Activated CD4-positive, alpha-beta T cell treated with anti-CD3 and anti-CD28 coated beads for 24 hours (primary cell): ENCODE measurements around the gene CDH24.

Experiments used
- DNase-seq, 2 donors: peaks; one replicate each; pipeline ENCODE4 v3.0.0-alpha.2; 2020; ENCODE audit warnings: low read depth in 2 of 2

CDH24 gene, protein sequence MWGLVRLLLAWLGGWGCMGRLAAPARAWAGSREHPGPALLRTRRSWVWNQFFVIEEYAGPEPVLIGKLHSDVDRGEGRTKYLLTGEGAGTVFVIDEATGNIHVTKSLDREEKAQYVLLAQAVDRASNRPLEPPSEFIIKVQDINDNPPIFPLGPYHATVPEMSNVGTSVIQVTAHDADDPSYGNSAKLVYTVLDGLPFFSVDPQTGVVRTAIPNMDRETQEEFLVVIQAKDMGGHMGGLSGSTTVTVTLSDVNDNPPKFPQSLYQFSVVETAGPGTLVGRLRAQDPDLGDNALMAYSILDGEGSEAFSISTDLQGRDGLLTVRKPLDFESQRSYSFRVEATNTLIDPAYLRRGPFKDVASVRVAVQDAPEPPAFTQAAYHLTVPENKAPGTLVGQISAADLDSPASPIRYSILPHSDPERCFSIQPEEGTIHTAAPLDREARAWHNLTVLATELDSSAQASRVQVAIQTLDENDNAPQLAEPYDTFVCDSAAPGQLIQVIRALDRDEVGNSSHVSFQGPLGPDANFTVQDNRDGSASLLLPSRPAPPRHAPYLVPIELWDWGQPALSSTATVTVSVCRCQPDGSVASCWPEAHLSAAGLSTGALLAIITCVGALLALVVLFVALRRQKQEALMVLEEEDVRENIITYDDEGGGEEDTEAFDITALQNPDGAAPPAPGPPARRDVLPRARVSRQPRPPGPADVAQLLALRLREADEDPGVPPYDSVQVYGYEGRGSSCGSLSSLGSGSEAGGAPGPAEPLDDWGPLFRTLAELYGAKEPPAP

DNA sequence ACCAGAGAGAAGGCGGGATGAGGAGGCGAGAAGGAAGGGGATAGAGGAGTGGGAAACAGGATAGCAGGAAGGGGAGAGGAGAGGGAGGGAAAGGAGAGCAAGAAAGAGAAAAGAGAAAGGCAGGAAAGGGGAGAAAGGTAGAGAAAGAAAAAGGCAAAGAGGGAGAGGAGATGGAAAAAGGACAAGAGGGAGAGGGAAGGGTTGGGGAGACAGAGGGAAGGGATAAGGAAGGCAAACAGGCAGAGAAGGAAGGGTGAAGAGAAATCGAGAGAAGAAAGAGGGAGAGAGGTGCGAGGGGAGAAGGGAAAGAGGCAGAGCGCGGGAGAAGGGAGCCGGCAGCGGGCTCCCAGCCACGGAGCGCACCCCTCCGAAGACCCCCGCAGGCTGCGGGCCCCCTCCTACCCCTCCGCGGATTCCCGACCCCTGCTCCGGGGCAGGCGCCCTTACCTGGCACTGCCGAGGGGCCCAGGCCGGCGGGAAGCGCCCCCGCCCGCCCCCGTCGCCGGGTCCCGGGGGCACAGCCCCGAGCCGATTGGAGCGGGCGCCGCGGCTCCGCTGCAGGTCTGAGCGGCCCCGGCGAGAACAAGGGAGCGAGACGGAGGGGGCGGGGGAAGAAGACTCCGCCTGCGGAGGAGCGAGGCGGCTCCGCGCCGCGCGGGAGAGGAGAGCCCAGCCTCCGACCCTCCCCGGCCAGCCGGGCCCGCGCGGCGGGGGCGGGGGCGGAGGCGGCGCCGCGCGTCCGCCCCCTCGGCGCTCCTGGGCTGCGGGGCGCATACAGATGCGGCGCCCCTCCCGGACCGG lies at the start of gene CDH24:
Gene CDH24, minus strand, starts transcription at position 565 of the 801 bp plus-strand sequence. CDS start 1,787 bp downstream, outside the sequence.
- peak; percentile 31 to 62 for DNase-seq

DNA sequence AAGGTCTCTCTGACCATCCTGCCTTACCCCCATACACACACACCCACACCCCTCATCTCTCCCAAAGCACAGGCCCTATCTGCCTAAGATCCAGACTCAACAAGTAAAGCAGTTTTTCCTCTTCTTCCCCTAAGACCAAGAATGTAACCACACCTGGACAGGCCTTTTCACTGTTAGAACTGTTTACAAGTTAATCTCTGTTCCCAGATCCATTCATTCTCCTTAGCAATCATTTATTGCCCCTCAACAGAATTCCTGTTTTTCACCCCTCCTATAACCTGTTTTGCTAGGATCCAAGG lies 49.4 kb upstream of the CDH24 start:
- DNase-seq: no peak

DNA sequence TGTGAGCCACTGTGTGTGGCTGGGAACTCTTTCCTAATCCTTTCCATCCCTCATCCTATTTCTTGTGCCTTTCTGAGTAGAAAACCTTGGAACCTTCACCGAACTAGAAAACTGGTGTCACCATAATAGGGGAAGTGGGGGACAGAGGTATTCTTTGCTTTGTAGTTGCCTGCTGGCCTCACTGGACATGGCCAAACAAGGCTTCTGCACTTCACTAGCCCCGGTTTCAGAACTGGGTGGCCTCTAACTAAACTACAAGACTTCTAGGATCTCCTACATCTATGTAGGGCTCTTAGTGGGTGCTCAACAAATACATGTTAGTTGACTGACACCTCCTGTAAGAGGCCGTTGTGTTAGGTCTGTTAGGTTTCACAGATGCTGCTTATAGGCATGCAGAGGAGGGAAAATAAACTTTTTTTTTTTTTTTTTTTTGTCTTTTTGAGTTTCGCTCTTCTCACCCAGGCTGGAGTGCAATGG lies 48.1 kb upstream of the CDH24 start:
- no peak for DNase-seq

DNA sequence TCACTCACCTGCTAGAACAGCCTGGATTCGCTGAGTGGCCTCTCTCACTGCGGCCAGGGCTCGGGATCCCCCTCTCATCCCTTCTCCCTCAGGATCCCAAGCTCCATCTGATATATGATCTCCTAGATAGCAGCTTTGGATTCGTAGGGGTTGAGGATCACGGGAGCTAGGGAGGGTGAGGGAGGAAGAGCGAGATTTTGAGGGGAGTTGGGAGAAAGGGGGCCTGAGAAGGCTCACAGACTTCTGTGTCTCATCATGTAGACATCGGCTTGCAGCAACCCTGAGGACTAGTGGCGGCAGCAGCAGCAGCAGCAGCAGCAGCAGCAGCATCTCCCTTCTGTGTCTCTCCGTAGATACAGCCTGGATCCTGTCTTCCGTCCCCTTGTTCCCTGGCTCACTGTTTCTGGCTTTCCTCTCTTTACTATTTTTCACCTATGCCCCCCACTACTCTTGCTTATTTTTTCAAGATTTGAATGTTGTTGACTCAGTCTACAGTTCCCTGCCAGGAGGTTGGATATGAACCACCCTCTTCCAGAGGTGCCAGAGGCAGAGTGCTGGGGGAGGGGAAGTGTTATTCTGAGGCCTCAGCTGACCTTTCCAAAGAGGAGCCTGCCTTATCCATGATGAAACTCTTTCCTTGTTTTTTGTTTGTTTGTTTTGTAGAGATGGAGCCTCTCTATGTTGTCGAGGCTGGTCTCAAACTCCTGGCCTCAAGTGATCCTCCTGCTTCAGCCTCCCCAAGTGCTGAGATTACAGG lies 47.4 kb upstream of the CDH24 start, which contains the start of gene CIROP:
Gene CIROP, minus strand, starts transcription at position 399 of the 757 bp plus-strand sequence. Its CDS starts 69 bp downstream, at position 330.
- no peak for DNase-seq

DNA sequence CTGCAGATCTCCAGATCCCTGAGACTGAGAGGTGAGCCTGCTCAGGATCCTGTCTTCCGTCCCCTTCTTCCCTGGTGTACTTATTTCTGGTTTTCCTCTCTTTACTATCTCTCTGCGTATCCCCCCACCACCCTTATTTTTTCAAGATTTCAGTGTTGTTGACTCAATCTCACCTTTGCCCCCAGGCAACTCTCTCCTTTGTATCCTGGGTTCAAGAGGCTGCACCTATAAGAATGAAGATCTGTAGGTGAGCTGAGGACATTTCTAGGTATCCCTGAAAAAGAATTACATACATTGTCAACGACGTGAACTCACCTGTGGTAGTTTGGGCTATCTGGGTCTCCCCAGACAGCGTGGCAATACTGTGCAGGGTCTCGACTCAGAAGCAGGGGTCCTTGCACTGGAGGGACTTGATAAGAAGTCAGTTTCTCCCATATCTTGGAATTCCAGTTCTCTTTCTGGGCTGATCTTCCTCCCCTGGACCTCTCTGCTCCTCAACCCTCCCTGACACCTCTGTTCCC lies 46.8 kb upstream of the CDH24 start:
- no peak for DNase-seq

DNA sequence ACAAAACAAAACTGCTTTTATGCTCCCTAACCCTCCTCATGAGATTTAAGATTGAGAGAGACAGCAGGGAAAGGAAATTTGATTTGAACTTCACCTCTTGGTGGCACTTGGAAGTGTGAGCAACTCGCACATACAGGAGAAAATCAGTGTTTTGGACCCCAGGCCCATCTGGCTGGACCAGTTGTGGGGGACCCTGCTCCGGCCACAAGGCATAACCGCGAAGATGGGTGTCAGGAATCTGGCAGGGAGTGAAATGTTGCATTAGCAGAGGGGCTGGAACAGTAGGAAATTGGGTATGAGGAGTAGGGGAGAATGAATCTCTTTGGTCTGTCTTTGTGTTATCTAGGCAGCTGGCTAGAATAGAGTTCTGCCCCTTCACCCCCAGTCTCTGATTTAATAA lies 46.3 kb upstream of the CDH24 start:
- no peak for DNase-seq

DNA sequence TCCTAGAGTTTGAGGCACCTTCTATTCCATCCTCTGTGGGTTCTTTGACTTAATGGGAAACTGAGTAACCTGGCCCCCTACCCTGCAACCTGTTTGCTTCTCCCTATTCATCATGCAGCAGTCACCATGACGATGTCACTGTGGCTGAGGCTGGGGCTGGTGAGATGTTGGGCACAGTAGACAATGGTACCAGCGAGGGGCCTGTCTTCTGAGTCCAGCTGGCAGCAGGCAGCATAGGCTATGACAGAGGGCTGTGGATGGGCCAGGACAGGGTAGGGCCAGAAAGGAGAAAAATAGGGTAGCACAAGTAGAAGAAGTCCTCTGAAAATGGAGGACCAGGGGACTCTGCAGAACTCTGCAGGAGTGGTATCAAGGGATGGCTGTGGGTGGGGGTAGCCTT lies 45.5 kb upstream of the CDH24 start:
- no peak for DNase-seq

DNA sequence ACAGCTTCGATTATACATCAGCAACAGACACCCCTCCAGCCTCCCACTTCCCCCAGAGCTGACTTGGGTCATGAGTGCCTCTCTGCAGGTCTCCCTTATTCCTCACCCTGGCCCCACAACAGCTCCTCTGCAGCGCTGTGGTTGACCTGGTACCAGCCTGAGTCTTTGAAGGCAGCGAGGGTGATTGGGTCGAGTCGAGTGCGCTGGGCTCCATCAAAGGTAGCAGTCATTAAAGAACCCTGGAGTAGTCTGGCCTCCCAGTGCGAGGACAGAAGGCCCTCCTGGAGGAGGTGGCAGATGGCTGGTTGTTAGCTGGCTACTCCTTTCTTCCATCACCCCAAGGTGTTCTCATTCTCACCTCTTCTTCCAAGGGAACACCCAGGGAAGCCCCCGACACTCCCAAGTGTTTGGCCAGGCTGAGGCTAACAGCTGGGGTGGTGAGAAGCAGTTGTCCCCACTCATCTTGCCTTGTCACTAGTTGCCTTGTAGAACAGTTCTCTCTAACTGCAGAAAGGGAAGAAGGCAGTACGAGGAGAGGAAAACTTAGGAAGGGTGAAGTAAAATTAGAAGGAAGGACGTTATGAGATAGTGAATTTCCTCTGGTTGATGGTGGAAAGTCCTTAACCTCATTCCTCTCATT lies 44.8 kb upstream of the CDH24 start:
- no peak for DNase-seq

DNA sequence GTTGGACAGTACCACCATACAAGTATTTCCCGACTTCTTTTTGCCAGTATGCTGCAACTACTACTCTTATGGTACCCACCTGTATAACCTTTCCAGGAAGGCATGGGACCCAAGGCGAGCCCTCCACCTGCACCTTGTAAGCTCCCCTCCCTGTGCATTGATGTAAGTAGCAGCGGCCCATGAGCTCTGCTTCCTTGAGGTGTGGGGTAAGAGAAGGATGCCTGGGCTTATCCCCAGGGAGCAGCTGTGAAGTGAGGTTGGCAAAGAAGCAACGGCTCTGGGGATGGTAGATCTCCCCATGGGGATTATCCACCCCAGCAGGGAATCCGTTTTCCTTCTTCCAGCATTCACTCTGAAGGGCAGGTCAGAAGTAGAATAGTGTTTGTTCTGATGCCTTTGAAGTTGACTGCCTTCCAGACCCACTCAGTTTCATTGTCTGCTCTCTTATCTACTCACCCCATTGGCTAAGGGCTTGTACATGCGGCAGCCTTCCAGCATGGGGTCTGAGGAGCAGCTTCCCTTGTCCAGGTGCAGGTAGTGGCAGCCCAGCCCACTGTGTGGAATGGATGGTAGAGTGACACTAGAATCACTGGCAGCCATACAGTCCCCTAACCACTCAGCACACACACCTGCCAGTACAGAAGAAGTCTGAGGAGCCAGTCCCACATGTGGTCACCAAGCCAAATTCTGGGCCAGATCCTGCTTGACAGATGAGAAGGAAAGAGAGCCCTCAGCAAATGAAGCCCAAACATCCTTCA lies 44.1 kb upstream of the CDH24 start:
- no peak for DNase-seq

DNA sequence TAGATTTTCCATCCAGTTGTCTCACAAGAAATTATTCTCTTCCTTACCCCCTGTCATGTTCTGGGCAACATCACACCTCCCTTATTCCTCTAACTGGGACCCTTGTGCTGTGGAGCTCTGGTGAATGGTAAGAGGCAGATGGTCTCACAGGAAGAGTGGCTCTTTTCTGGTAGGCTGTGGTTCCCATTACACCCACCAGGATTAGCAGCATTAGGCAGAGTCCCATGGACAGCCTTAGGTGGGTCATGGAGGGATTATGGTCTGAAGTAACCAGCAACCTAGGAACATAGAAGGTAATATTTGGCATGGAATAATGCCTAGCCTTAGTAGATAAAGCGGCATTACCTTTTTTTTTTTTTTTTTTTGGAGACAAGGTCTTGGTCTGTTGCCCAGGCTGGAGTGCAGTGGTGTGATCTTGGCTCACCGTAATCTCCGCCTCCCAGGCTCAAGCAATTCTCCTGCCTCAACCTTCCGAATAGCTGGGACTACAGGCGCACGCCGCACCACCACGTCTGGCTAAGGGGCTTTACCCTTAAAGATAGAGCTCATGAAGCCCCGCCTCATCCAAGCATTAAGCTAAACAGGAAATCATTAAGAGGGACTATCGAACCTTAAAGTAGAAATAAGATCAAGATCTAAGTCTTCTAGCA lies 42.0 kb upstream of the CDH24 start:
- no peak for DNase-seq

DNA sequence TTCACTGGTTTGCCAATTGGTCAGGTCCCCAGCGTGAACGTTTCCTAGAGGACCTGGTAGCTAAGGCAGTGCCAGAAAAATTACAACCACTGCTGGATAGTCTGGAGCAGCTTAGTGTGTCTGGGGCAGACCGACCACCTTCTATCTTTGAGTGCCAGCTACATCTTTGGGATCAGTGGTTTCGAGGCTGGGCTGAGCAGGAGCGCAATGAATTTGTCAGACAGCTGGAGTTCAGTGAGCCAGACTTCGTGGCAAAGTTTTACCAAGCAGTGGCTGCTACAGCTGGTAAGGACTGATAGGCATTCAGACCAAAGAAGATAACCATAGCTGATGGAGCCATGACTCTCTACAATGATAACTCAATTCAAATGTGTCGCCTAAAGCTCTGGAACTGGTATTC lies 40.5 kb upstream of the CDH24 start:
- no peak for DNase-seq

DNA sequence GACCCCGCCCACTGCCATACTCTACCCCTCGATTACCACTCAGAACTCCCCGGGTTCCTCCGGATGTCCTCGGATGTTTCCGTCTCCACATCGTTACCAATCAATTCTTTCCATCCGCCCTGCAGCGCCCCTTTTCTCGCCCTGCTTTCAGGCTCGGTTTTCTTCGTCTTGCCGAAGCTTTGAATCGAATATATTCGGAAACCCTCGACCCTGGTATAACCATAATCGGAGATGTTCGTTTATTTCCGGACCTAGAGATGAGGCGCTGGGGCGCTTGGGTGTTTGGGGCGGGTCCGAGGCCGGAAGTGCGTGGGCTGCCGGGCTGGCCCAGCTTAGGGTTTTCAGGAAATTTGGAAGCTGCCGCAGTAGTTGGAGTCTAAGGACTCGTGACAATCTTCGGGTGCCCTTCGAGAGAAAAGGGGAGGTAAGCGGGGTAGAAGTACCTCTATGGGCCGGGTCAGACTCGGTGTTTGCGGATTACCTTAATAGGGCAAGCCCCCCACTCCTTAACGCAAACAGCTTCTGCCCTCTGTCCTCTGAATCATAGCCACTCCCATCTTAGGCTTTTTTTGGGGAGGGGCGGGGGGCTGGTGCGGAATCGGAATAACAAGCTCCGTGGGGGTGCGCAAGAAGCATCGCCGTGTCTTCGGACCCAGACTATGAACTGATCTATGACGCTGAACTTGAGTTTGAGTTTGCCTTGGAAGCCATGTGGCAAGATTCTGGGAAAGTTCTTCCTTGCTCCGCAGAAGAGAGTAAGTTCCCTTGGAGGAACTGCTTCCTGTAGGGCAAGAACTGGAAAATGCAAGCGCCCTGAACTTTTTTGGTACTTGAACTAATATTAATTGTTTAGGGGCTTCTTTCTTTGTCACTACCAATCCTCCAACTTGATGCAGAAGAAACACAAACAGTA lies 38.1 kb upstream of the CDH24 start, which contains the start of gene C14orf119:
Gene C14orf119, plus strand, starts transcription at position 310 of the 913 bp plus-strand sequence. CDS start 2,154 bp downstream, outside the sequence.
- DNase-seq: peak; percentile 100

DNA sequence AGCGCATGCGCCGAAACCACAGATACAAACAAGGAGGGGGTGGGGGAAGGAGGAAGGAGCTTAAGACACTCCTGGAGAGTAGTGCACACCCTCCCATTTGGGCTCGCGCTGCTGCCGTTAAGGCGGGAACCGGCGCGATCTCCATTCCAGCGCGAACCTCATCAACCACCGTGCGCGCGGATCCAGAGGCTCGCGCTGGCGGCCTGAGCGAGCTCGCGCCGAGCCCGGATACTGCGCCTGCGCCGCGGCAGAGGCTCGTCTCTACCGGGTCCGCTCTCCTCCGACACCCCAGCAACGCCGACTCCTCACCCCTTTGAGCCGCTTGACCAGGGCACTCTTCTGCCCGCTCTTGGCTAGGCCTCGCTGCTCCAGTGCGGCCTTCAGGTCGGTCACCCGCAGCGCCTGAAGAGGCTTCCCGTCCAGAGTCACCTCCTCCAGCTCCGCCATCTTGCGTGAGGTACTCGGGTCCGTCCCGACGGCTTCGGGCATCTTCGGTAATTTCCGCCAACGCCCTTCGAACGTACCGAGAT lies 37.4 kb upstream of the CDH24 start, which contains the start of gene ACIN1:
Gene ACIN1, minus strand, starts transcription at position 471 of the 530 bp plus-strand sequence. Its CDS starts 24 bp downstream, at position 447.
- DNase-seq: peak in 1 of 2 donors; percentile 60

DNA sequence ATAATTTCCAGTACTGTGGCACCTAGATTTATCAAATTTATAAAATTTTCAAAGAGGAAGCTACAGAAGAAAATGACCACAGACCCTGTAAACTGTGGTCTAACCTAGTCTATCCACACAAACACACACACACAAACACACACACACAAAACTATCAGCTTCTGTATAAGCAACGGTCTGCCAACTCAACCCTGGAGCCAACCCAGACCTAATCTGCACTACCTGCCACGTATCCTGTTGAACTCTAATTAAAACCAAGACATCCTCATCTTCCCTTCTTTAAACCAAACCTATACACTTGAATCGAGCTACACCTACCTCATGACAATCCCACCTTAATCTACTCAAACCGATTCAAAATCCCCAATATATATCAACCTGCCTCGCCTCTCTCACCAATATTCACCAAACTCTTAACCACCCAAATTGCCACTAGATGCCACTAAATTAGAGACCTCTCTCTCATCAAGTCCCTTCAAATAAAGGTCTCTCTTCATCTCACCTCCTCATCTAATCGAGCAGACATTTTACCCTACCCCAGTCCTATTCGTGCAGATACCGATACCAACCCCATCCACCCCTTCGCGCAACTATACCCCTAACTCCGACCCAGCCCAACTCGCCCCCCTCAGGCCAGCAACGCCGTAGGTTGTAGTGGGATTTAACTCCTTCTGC lies 36.8 kb upstream of the CDH24 start:
- DNase-seq: peak in 1 of 2 donors; percentile 50

DNA sequence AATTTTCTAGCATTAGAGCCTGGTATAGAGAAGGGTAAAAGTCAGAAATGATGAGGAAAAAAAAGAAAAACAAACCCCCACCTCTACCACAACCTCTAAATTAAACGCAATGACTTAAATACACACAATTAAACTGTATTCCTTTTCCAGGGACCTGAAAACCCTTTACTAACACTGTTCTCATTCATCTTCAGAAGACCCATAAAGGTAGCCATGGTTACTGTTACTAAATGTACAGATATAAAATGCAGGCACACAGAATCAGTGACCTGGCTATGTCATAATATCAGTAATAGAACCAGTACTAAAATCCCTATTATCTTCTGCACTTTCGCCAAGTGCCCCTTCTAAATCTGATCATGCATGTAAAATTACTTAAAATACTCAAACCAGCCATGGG lies 36.2 kb upstream of the CDH24 start:
- no peak for DNase-seq

DNA sequence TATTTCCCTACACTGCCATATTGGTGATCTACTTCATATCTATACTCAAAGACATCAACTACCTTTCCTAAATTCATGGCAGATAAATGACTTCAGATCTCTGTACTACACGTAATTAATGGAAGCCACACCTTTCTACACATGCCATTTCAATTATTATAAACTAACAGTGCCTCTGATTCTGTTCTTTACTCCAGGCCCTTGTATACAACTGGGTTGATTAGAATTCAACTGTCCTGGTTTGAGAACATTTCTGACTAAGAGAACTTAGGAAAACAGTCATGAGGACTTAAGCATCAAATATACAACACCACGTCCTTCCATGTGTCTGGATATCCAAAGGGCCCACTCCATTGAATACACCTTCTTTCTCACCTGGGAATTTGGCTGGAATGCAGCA lies 35.8 kb upstream of the CDH24 start:
- DNase-seq: no peak
